Embryonic facial prominence (tissue), 1 donor: Measurements from ENCODE around the gene EPM2A.

Experiments
- DNase-seq: peaks from one replicate; pipeline ENCODE4 v3.0.0-alpha.2; 2016; ENCODE audit errors: extremely low spot score

Gene EPM2A

DNA sequence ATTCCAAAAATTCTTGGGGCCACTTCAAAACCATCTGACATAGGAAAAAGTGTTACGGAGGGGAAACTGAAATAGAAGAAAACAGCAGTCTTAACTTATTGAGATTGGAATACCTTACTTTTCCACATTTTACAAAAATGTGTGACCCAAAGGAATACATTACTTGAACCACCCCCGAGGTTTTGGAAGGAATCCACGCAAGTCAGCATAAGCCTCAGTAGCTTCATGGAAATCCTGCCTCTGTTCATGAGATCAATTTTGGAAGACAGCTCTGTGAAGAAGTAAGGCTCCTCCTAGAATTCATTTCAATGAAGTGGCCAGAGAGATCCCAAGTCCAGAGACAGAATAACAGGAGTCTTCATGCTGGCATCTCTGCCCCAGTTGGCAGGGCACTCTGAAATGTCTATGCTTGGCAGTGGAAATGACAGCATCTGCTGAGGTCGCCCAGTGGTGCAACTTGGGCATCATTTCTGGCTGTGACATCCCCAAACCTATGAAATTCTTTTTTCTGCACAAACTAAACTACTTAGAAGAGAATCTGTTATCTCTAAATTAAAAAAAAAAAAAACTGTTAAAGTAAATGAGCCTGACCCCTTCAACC lies 132.5 kb downstream of the EPM2A start:
- DNase-seq: no peak

DNA sequence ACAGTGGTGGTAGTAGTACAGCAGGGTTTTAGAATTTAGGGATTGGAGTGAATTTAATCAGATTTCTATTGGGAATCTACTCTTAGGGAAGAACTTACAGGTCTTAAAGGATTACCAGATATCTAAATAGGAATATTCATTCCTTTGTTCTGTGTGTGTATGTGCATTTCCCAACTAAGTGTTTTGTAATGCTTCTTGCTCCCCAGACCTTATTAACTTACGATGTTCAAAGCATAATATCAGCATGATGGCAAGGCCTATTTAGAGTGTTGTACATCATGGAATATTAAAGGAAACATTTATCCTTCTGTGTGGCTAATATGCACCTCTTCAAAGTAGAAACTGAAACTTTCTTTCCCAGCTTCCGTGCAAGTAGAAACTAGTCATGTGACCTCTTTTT lies 133.9 kb downstream of the EPM2A start:
- DNase-seq: no peak

DNA sequence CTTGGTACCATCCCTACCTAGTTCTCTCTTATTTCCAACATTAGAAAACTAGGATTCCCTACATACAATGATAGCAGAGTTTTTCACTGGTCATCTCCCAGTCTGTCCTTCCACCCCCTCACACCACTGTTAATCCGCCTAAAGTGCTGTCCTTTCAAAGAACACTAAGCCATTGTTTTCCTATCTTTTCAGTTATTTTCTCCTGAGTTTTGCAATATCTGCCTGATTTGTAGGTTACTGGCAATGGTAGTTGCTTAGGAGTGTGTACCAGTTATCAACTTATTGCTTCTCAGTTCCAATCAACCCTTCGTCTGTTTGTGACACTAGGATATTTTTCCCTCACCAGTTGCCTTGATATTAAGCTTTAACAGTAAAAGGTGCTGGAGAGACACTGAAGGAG lies 135.0 kb downstream of the EPM2A start:
- no peak for DNase-seq

DNA sequence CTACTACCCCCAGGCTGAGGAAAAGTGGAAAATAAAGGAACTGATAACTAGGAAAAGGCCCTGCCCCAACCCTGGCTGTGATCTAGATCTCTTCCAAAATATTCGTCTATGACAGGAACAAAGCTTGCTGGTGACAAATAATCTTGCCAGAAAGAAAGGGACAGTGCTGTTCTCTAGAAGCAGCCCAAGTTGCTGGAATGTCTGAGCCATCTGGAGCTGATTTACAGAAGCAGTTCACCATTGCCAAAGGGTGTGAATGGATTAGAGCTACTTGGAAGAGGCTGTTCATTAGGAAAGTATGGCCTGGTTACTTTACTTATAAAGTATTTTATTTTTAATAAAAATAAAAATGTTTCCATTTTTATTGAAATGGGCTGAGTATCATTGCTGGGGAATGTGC lies 146.3 kb downstream of the EPM2A start:
- DNase-seq: no peak

DNA sequence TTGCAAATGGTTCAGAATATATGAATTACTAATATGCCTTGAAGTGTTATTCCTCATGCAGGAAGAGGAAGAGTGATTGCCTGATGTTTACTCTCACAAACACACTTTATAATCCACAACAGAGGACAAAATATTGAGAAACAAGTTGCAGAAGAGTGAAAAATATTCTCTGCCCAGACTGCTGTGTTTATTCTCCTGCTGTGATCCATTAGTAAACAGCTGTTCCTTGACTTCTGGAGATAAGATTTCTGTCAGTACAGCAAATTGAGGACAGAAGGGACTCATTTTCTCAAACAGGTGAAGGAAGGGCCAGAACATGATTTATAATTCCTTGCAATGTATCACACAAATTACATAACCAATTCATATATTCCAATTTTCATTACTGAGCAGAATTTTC lies 148.0 kb downstream of the EPM2A start:
- DNase-seq: no peak

DNA sequence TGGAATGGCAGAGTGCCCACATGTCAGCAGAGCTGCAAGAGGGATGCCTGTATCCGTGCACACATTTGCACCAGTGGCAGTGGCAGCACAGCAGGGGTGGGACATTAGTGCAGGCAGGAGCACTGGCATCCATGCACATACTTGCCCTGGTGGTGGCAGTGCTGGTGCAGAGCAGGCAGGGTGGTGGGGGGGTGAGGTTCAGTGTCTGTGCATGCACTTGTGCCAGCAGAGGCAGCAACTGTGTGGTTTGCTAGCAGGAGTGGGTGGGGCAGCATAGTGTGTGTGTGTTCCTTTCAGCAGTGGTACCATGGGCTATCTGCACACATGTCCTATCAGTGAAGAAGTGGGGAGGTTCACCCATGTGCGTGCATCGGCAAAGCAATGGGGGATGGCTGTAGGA lies 151.6 kb downstream of the EPM2A start:
- no peak for DNase-seq
